GM23338 (cell line): ENCODE measurements around the gene PACC1. TPM values are rescaled to one million over a fixed set of nuclear protein-coding genes. Genes with fewer than 3 reads are reported as not detected.
A peak's percentile ranks its signal among the peaks of the same experiment; 100 is the strongest.

Experiments
- ATAC-seq: fragments of 200-7000 bp; cut with Tn5 transposase; 3 replicates; pipeline ENCODE4 v1.9.1; 2020
- DNase-seq: peaks from one replicate; pipeline ENCODE4 v3.0.0-alpha.2; 2015; ENCODE audit warnings: low spot score
- H2AFZ ChIP-seq: fragments of 200-600 bp; sonication (generic); 2 replicates; pipeline ENCODE4 v1.8.0; 2016; ENCODE audit warnings: antibody characterized with exemption, mild to moderate bottlenecking, moderate library complexity
- H3F3A ChIP-seq: fragments of 200-600 bp; sonication (generic); replicated peaks from 2 replicates; pipeline ENCODE4 v1.8.0; 2017; ENCODE audit warnings: antibody characterized with exemption, mixed run types, low read depth
- H3K27ac ChIP-seq: fragments of 200-600 bp; sonication (generic); 2 replicates; pipeline ENCODE4 v1.6.1; 2016; ENCODE audit warnings: low read depth
- H3K27me3 ChIP-seq: fragments of 200-600 bp; sonication (generic); 2 replicates; pipeline ENCODE4 v1.8.0; 2016; ENCODE audit warnings: mild to moderate bottlenecking, mixed run types, moderate library complexity; ENCODE audit not compliant: insufficient read depth
- H3K36me3 ChIP-seq: fragments of 200-600 bp; sonication (generic); 2 replicates; pipeline ENCODE4 v1.8.0; 2016; ENCODE audit warnings: mild to moderate bottlenecking; ENCODE audit not compliant: insufficient read depth
- H3K4me1 ChIP-seq: fragments of 200-600 bp; sonication (generic); 2 replicates; pipeline ENCODE4 v1.8.0; 2016; ENCODE audit warnings: mild to moderate bottlenecking, moderate library complexity; ENCODE audit not compliant: insufficient read depth
- H3K4me2 ChIP-seq: fragments of 200-600 bp; sonication (generic); 2 replicates; pipeline ENCODE4 v1.7.1; 2017; ENCODE audit warnings: mixed run types
- H3K4me3 ChIP-seq: fragments of 200-600 bp; sonication (generic); 2 replicates; pipeline ENCODE4 v1.6.1; 2016; ENCODE audit warnings: mixed run types
- H3K79me2 ChIP-seq: fragments of 200-600 bp; sonication (generic); replicated peaks from 2 replicates; pipeline ENCODE4 v1.8.0; 2017; ENCODE audit warnings: mild to moderate bottlenecking; ENCODE audit not compliant: insufficient read depth
- H3K9me2 ChIP-seq: fragments of 200-600 bp; sonication (generic); 2 replicates; pipeline ENCODE4 v1.8.0; 2017; ENCODE audit not compliant: insufficient read depth
- H4K20me1 ChIP-seq: fragments of 200-600 bp; sonication (generic); replicated peaks from 2 replicates; pipeline ENCODE4 v1.8.0; 2017; ENCODE audit warnings: mild to moderate bottlenecking; ENCODE audit not compliant: insufficient read depth
- H3K27ac Mint-ChIP-seq: 2 replicates; pipeline ENCODE4 v1.8.0; 2020; ENCODE audit warnings: inconsistent platforms, mild to moderate bottlenecking, moderate library complexity, mixed read lengths
- H3K27me3 Mint-ChIP-seq: 3 replicates; pipeline ENCODE4 v1.8.0; 2022; ENCODE audit warnings: low read depth, mild to moderate bottlenecking, moderate library complexity, mixed read lengths, inconsistent platforms; ENCODE audit not compliant: insufficient read depth, poor library complexity
- H3K36me3 Mint-ChIP-seq: 3 replicates; pipeline ENCODE4 v1.8.0; 2021; ENCODE audit warnings: low read depth, mild to moderate bottlenecking, inconsistent platforms, moderate library complexity, mixed read lengths
- H3K4me1 Mint-ChIP-seq: 3 replicates; pipeline ENCODE4 v1.8.0; 2020; ENCODE audit warnings: mild to moderate bottlenecking, inconsistent platforms, mixed read lengths
- H3K4me3 Mint-ChIP-seq: 3 replicates; pipeline ENCODE4 v1.8.0; 2021; ENCODE audit warnings: moderate library complexity, mild to moderate bottlenecking, inconsistent platforms, mixed read lengths
- H3K9me3 Mint-ChIP-seq: 3 replicates; pipeline ENCODE4 v1.8.0; 2020; ENCODE audit warnings: moderate library complexity, mild to moderate bottlenecking, inconsistent platforms, mixed read lengths
- CTCF ChIP-seq, 2 experiments: fragments of 200-600 bp in 1 of 2; sonication (generic) in 1 of 2; conservative IDR thresholded peaks; 2 replicates each; pipeline versions ENCODE4 v1.5.1 to v1.6.1; 2016 to 2017; ENCODE audit warnings: antibody characterized with exemption in 2 of 2, low read depth in 2 of 2, mild to moderate bottlenecking in 2 of 2, moderate library complexity in 1 of 2
- ETS1 ChIP-seq: IDR thresholded peaks from 2 replicates; pipeline ENCODE4 v1.6.1; 2016; ENCODE audit warnings: antibody characterized with exemption
- JUNB ChIP-seq: IDR thresholded peaks from one replicate; pipeline ENCODE4 v1.6.1; 2016; ENCODE audit warnings: antibody characterized with exemption; ENCODE audit not compliant: unreplicated experiment
- NANOG ChIP-seq: IDR thresholded peaks from 2 replicates; pipeline ENCODE4 v1.6.1; 2016; ENCODE audit warnings: antibody characterized with exemption, borderline replicate concordance
- POLR2AphosphoS5 ChIP-seq: IDR thresholded peaks from 2 replicates; pipeline ENCODE4 v1.6.1; 2016; ENCODE audit warnings: antibody characterized with exemption, low read depth
- STAT1 ChIP-seq: IDR thresholded peaks from one replicate; pipeline ENCODE4 v1.6.1; 2016; ENCODE audit warnings: antibody characterized with exemption; ENCODE audit not compliant: unreplicated experiment
- polyA plus RNA-seq: library from polyadenylated mRNA; unstranded; fragments of >200 nt; fragmentation: Nextera tagmentation; extraction: Ambion mirVana; gene quantifications from 2 replicates; pipeline ENCODE4 v1.2.1, GENCODE V29; 2016
- total RNA-seq: library from RNA; depleted of rRNA; stranded (reverse); fragments of >200 nt; shearing (Covaris generic); gene quantifications from 2 replicates; pipeline ENCODE4 v1.2.3, GENCODE V29; 2014

Gene PACC1
- total and polyA plus RNA-seq, 2 experiments from 2014 or later: 17.1 to 18.0 TPM

GRCh38 chr1:212431644-212432043 is 17.0 kb upstream of the PACC1 start:
- H3K4me3 Mint-ChIP-seq: peak overlapping the region; percentile 5; the same call in 1 of the 3 replicates
- H3K79me2 ChIP-seq: no peaks in the 10 kb centered on the region
- H4K20me1 ChIP-seq: 0 out of 2 replicates have a peak, but pooled peaks cover 4% of the 10 kb centered on the region
- ATAC-seq (peak; percentile 34), DNase-seq (peak; percentile 56)
- no peak overlapping the region for H3K27ac ChIP-seq
- TF ChIP-seq POLR2AphosphoS5 (no peak), STAT1 (no peak), JUNB (no peak), ETS1 (no peak), NANOG (no peak), CTCF (conservative IDR thresholded peaks at IDR 0.05; ENCODE audit: low read depth in 2 of 2) (no peak)
- no peak overlapping the region for H3K4me3 ChIP-seq
- H2AFZ ChIP-seq: no peak overlapping the region
- peaks cover 12% of the 10 kb centered on the region for H3K27me3 ChIP-seq
- peak overlapping the region; percentile 78; the same call in 1 of the 2 replicates for H3K4me2 ChIP-seq
- peaks cover 8% of the 10 kb centered on the region for H3K27me3 Mint-ChIP-seq
- no peaks in the 10 kb centered on the region for H3K36me3 Mint-ChIP-seq
- no peaks in the 10 kb centered on the region for H3K9me3 Mint-ChIP-seq
- peaks cover 18% of the 10 kb centered on the region for H3K4me1 Mint-ChIP-seq
- no peaks in the 10 kb centered on the region for H3K9me2 ChIP-seq
- no peak overlapping the region for H3K27ac Mint-ChIP-seq
- H3K36me3 ChIP-seq: no peaks in the 10 kb centered on the region
- no peaks in the 10 kb centered on the region for H3F3A ChIP-seq
- H3K4me1 ChIP-seq: peaks cover 16% of the 10 kb centered on the region; the same call in 1 of the 2 replicates

- H3K4me3 Mint-ChIP-seq: no peak overlapping the region
Observed at GRCh38 chr1:212430955-212431394, 16.3 kb upstream of the PACC1 start.

More at GRCh38 chr1:212430955-212431394, 16.3 kb upstream of the PACC1 start:
- peaks cover 18% of the 10 kb centered on the region for H3K4me1 Mint-ChIP-seq
- H3K4me2 ChIP-seq: no peak overlapping the region
- no peaks in the 10 kb centered on the region for H3K36me3 ChIP-seq
- H4K20me1 ChIP-seq: no peaks in the 10 kb centered on the region
- peaks cover 12% of the 10 kb centered on the region for H3K27me3 ChIP-seq
- no peaks in the 10 kb centered on the region for H3F3A ChIP-seq
- ATAC-seq (no peak), DNase-seq (no peak)
- TF ChIP-seq CTCF (conservative IDR thresholded peaks at IDR 0.05; ENCODE audit: low read depth in 2 of 2): no peak
- no peak overlapping the region for H3K4me3 ChIP-seq
- H3K36me3 Mint-ChIP-seq: no peaks in the 10 kb centered on the region
- no peaks in the 10 kb centered on the region for H3K9me2 ChIP-seq
- H3K27ac ChIP-seq: no peak overlapping the region
- peaks cover 8% of the 10 kb centered on the region for H3K27me3 Mint-ChIP-seq
- no peak overlapping the region for H3K27ac Mint-ChIP-seq
- H3K79me2 ChIP-seq: no peaks in the 10 kb centered on the region
- no peaks in the 10 kb centered on the region for H3K9me3 Mint-ChIP-seq
- no peak overlapping the region for H2AFZ ChIP-seq
- peaks cover 16% of the 10 kb centered on the region; the same call in 1 of the 2 replicates for H3K4me1 ChIP-seq
